Astrocyte (in vitro differentiated cells and primary cell): ENCODE results near the gene DGCR2. TPM values are rescaled to one million over a fixed set of nuclear protein-coding genes. Genes with fewer than 3 reads are reported as not detected.
"Not testable (repeated sequence)": the region's sequence is repeated elsewhere in the genome, so short reads cannot be mapped to it uniquely, and the experiment has no call there.

Experiments
- DNase-seq: peaks from one replicate; pipeline ENCODE4 v3.0.0-alpha.2; 2010; ENCODE audit warnings: low read depth
- FAIRE-seq: peaks from 2 replicates; lab custom pipeline; 2011; peaks lifted over from hg19 to GRCh38; lab: Jason Lieb, UNC
- H2AFZ ChIP-seq: 2 replicates; pipeline ENCODE4 v1.6.0; 2012; ENCODE audit warnings: low read depth, low read length, inconsistent platforms
- H3K27ac ChIP-seq: 2 replicates; pipeline ENCODE4 v1.5.1; 2011; ENCODE audit warnings: low read depth, low read length, inconsistent platforms
- H3K27me3 ChIP-seq: 2 replicates; pipeline ENCODE4 v1.6.0; 2011; ENCODE audit warnings: low read length, inconsistent platforms; ENCODE audit not compliant: insufficient read depth
- H3K36me3 ChIP-seq: 2 replicates; pipeline ENCODE4 v1.5.1; 2011; ENCODE audit warnings: low read length, inconsistent platforms; ENCODE audit not compliant: insufficient read depth
- H3K4me1 ChIP-seq: 2 replicates; pipeline ENCODE4 v1.5.1; 2011; ENCODE audit warnings: low read length, inconsistent platforms; ENCODE audit not compliant: insufficient read depth
- H3K4me2 ChIP-seq: 2 replicates; pipeline ENCODE4 v1.6.0; 2012; ENCODE audit warnings: low read length, inconsistent platforms
- H3K4me3 ChIP-seq: 2 replicates; pipeline ENCODE4 v1.5.1; 2011; ENCODE audit warnings: low read depth, mild to moderate bottlenecking, low read length, inconsistent platforms; ENCODE audit not compliant: insufficient read depth
- H3K79me2 ChIP-seq: 2 replicates; pipeline ENCODE4 v1.6.0; 2012; ENCODE audit warnings: mild to moderate bottlenecking, low read length, inconsistent platforms; ENCODE audit not compliant: insufficient read depth
- H3K9ac ChIP-seq: 2 replicates; pipeline ENCODE4 v1.6.0; 2012; ENCODE audit warnings: mild to moderate bottlenecking, low read length, inconsistent platforms
- H3K9me3 ChIP-seq: 2 replicates; pipeline ENCODE4 v1.5.1; 2012; ENCODE audit warnings: low read depth, mild to moderate bottlenecking, low read length, inconsistent platforms; ENCODE audit not compliant: insufficient read depth
- H4K20me1 ChIP-seq: 2 replicates; pipeline ENCODE4 v1.6.0; 2012; ENCODE audit warnings: low read length, inconsistent platforms; ENCODE audit not compliant: insufficient read depth
- H3K27ac Mint-ChIP-seq: one replicate; pipeline ENCODE4 v1.8.0; 2021; ENCODE audit warnings: mild to moderate bottlenecking, mixed read lengths; ENCODE audit not compliant: unreplicated experiment
- H3K27me3 Mint-ChIP-seq: one replicate; pipeline ENCODE4 v1.8.0; 2021; ENCODE audit warnings: low read depth, mixed read lengths; ENCODE audit not compliant: unreplicated experiment
- H3K36me3 Mint-ChIP-seq: one replicate; pipeline ENCODE4 v1.8.0; 2021; ENCODE audit warnings: low read depth, mixed read lengths; ENCODE audit not compliant: unreplicated experiment
- H3K4me1 Mint-ChIP-seq: one replicate; pipeline ENCODE4 v1.8.0; 2021; ENCODE audit warnings: low read depth, mixed read lengths; ENCODE audit not compliant: unreplicated experiment
- H3K4me3 Mint-ChIP-seq: one replicate; pipeline ENCODE4 v1.8.0; 2021; ENCODE audit warnings: mild to moderate bottlenecking, moderate library complexity, mixed read lengths; ENCODE audit not compliant: unreplicated experiment
- H3K9me3 Mint-ChIP-seq: one replicate; pipeline ENCODE4 v1.8.0; 2021; ENCODE audit warnings: mild to moderate bottlenecking, mixed read lengths; ENCODE audit not compliant: unreplicated experiment
- EZH2 ChIP-seq: IDR thresholded peaks from 2 replicates; pipeline ENCODE4 v1.6.1; 2012; ENCODE audit warnings: mild to moderate bottlenecking, low read length, inconsistent platforms; ENCODE audit not compliant: insufficient read depth
- total RNA-seq: library from RNA; stranded (reverse); gene quantifications from 2 replicates; pipeline ENCODE4 v1.2.1, GENCODE V29; 2021
- TF ChIP-seq, protein P1 (sequence below): IDR thresholded peaks from 2 replicates; pipeline ENCODE4 v1.5.1; 2011; ENCODE audit warnings: low read depth, mild to moderate bottlenecking, inconsistent platforms, low read length, moderate library complexity; ENCODE audit not compliant: insufficient read depth

The DGCR2 gene
- total RNA-seq, 1 donor from 2014 or later: 49.4 TPM

DNA sequence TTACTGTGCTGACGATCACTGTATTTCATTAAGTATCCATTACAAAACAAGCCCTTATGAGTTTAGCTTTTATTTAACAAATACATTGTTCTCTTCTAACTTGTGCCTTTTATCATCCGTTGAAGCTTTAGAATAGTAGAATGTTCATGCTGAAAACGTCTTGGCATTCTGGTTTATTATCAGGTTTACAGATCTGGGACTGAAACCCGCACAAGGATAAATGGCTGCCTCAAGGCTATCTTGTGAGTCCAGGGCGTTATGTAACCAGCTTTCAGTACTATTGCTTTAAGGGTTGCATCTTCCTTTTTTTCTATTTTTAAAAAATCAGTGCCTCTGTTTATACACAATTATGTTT is 119.6 kb downstream of the DGCR2 start:
- no peak overlapping the region for H2AFZ ChIP-seq
- no peaks in the 10 kb centered on the region for H3K9me3 ChIP-seq
- H3K27ac ChIP-seq: no peak overlapping the region
- H3K27me3 ChIP-seq: peaks cover 20% of the 10 kb centered on the region
- no peak overlapping the region for H3K9ac ChIP-seq
- no peak for FAIRE-seq
- DNase-seq: no peak
- Mint-ChIP-seq H3K27ac (no peak overlapping the region), H3K9me3 (no peaks in the 10 kb centered on the region), H3K4me3 (no peak overlapping the region), H3K4me1 (no peaks in the 10 kb centered on the region), H3K27me3 (peaks cover 43% of the 10 kb centered on the region), H3K36me3 (no peaks in the 10 kb centered on the region)
- H4K20me1 ChIP-seq: no peaks in the 10 kb centered on the region
- H3K4me3 ChIP-seq: no peak overlapping the region
- H3K36me3 ChIP-seq: no peaks in the 10 kb centered on the region
- no peaks in the 10 kb centered on the region for H3K4me1 ChIP-seq
- no peaks in the 10 kb centered on the region for H3K79me2 ChIP-seq
- no peak overlapping the region for H3K4me2 ChIP-seq
- TF ChIP-seq, protein P1, sequence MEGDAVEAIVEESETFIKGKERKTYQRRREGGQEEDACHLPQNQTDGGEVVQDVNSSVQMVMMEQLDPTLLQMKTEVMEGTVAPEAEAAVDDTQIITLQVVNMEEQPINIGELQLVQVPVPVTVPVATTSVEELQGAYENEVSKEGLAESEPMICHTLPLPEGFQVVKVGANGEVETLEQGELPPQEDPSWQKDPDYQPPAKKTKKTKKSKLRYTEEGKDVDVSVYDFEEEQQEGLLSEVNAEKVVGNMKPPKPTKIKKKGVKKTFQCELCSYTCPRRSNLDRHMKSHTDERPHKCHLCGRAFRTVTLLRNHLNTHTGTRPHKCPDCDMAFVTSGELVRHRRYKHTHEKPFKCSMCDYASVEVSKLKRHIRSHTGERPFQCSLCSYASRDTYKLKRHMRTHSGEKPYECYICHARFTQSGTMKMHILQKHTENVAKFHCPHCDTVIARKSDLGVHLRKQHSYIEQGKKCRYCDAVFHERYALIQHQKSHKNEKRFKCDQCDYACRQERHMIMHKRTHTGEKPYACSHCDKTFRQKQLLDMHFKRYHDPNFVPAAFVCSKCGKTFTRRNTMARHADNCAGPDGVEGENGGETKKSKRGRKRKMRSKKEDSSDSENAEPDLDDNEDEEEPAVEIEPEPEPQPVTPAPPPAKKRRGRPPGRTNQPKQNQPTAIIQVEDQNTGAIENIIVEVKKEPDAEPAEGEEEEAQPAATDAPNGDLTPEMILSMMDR: no peak
- no peak for TF ChIP-seq EZH2

DNA sequence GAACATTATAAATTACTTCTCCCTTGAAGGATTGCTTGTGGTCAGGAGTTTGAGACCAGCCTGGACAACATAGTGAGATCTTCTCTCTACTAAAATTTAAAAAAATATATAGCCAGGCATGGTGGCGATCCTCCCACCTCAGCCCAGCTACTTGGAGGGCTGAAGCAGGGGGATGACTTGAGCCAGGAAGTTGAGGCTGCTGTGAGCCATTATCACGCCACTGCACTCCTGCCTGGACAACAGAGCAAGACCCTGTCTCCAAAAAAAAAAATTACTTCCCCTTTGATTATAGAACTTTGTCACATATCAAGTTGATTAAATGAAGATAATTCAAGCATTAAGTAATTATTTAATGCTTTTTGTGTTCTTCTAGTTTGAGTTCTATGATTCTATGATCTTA is 121.0 kb downstream of the DGCR2 start:
- no peak overlapping the region for H3K4me2 ChIP-seq
- Mint-ChIP-seq H3K4me1 (no peaks in the 10 kb centered on the region), H3K9me3 (peaks cover 2% of the 10 kb centered on the region), H3K27me3 (peaks cover 44% of the 10 kb centered on the region), H3K27ac (no peak overlapping the region), H3K4me3 (no peak overlapping the region), H3K36me3 (no peaks in the 10 kb centered on the region)
- peaks cover 25% of the 10 kb centered on the region for H3K27me3 ChIP-seq
- no peaks in the 10 kb centered on the region for H3K9me3 ChIP-seq
- no peak overlapping the region for H2AFZ ChIP-seq
- H4K20me1 ChIP-seq: no peaks in the 10 kb centered on the region
- no peak overlapping the region for H3K4me3 ChIP-seq
- no peaks in the 10 kb centered on the region for H3K4me1 ChIP-seq
- no peak overlapping the region for H3K9ac ChIP-seq
- no peak for FAIRE-seq
- no peak overlapping the region for H3K27ac ChIP-seq
- TF ChIP-seq, protein P1: no peak
- H3K36me3 ChIP-seq: no peaks in the 10 kb centered on the region
- H3K79me2 ChIP-seq: no peaks in the 10 kb centered on the region
- DNase-seq: no peak

DNA sequence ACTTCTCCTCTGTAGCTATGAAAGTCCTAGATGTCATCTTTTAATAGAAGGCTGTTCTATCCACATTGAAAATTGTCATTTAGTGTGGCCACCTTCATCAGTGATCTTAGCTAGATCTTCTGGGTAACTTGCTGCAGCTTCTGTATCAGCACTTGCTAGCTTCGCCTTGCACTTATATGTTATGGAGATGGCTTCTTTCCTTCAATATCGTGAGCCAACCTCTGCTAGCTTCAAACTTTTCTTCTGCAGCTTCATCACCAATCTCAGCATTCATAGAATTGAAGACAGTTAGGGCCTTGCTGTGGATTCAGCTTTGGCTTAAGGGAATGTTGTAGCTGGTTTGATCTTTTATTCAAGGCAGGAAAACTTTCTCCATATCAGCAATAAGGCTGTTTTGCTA is 122.1 kb downstream of the DGCR2 start:
- not testable (repeated sequence) for H3K27ac Mint-ChIP-seq, H3K4me1 ChIP-seq, H3K79me2 ChIP-seq, H3K36me3 ChIP-seq, H3K4me3 ChIP-seq, FAIRE-seq, H3K27ac ChIP-seq, H3K9me3 ChIP-seq, H3K9me3 Mint-ChIP-seq, H2AFZ ChIP-seq, DNase-seq, H3K4me3 Mint-ChIP-seq, H3K9ac ChIP-seq, H3K4me2 ChIP-seq, H3K4me1 Mint-ChIP-seq, H3K36me3 Mint-ChIP-seq, H4K20me1 ChIP-seq
- H3K27me3 Mint-ChIP-seq: peaks cover 52% of the 10 kb centered on the region
- peaks cover 23% of the 10 kb centered on the region for H3K27me3 ChIP-seq
